H9 (cell line): ENCODE data around the gene CHAF1B. TPM values are rescaled to one million over a fixed set of nuclear protein-coding genes. Genes with fewer than 3 reads are reported as not detected.

Source experiments
- DNase-seq: peaks from one replicate; pipeline ENCODE4 v3.0.0-alpha.2; 2017
- H2AFZ ChIP-seq: one replicate; pipeline ENCODE4 v1.6.1; 2013; ENCODE audit warnings: mild to moderate bottlenecking, low read length, control low read depth, moderate library complexity
- H2AK5ac ChIP-seq: 2 replicates; pipeline ENCODE4 v1.6.1; 2013; ENCODE audit warnings: low read length, control low read depth, mixed read lengths; ENCODE audit not compliant: insufficient read length
- H2BK120ac ChIP-seq: one replicate; pipeline ENCODE4 v1.6.1; 2013; ENCODE audit warnings: low read depth, mild to moderate bottlenecking, low read length, control low read depth, inconsistent platforms; ENCODE audit not compliant: poor library complexity, severe bottlenecking
- H2BK12ac ChIP-seq: 2 replicates; pipeline ENCODE4 v1.6.1; 2013; ENCODE audit warnings: low read length, control low read depth, mixed read lengths, low read depth; ENCODE audit not compliant: insufficient read length
- H2BK15ac ChIP-seq: 2 replicates; pipeline ENCODE4 v1.6.1; 2013; ENCODE audit warnings: low read depth, low read length, control low read depth
- H2BK20ac ChIP-seq: one replicate; pipeline ENCODE4 v1.6.1; 2013; ENCODE audit warnings: low read depth, mild to moderate bottlenecking, low read length, control low read depth, inconsistent platforms; ENCODE audit not compliant: poor library complexity, severe bottlenecking
- H2BK5ac ChIP-seq: 2 replicates; pipeline ENCODE4 v1.6.1; 2013; ENCODE audit warnings: low read length, control low read depth, mixed read lengths; ENCODE audit not compliant: insufficient read length
- H3K14ac ChIP-seq: 2 replicates; pipeline ENCODE4 v1.6.1; 2013; ENCODE audit warnings: low read length, control low read depth; ENCODE audit not compliant: insufficient read depth
- H3K18ac ChIP-seq: 2 replicates; pipeline ENCODE4 v1.6.1; 2013; ENCODE audit warnings: low read depth, mild to moderate bottlenecking, mixed read lengths, low read length, control low read depth; ENCODE audit not compliant: insufficient read length
- H3K23ac ChIP-seq: 2 replicates; pipeline ENCODE4 v1.6.1; 2013; ENCODE audit warnings: low read length, control low read depth, mixed read lengths, low read depth; ENCODE audit not compliant: insufficient read length
- H3K23me2 ChIP-seq: 2 replicates; pipeline ENCODE4 v1.6.1; 2013; ENCODE audit warnings: low read depth, mild to moderate bottlenecking, mixed read lengths, low read length, control low read depth; ENCODE audit not compliant: insufficient read length, poor library complexity, severe bottlenecking
- H3K27ac ChIP-seq: 2 replicates; pipeline ENCODE4 v1.5.1; 2013; ENCODE audit warnings: low read length, control low read depth, mixed read lengths, low read depth; ENCODE audit not compliant: insufficient read length
- H3K27me3 ChIP-seq: 2 replicates; pipeline ENCODE4 v1.6.1; 2013; ENCODE audit warnings: low read length, control low read depth, inconsistent platforms; ENCODE audit not compliant: insufficient read depth
- H3K4ac ChIP-seq: 2 replicates; pipeline ENCODE4 v1.6.1; 2013; ENCODE audit warnings: low read depth, mild to moderate bottlenecking, control low read depth, inconsistent platforms, low read length, moderate library complexity
- H3K4me1 ChIP-seq: 2 replicates; pipeline ENCODE4 v1.6.1; 2013; ENCODE audit warnings: low read length, control low read depth, inconsistent platforms; ENCODE audit not compliant: insufficient read depth
- H3K4me2 ChIP-seq: 2 replicates; pipeline ENCODE4 v1.6.1; 2013; ENCODE audit warnings: low read length, control low read depth, mixed read lengths; ENCODE audit not compliant: insufficient read length, insufficient read depth
- H3K56ac ChIP-seq: 2 replicates; pipeline ENCODE4 v1.6.1; 2013; ENCODE audit warnings: low read depth, mild to moderate bottlenecking, mixed read lengths, low read length, control low read depth; ENCODE audit not compliant: insufficient read length
- H3K79me1 ChIP-seq: 2 replicates; pipeline ENCODE4 v1.6.1; 2013; ENCODE audit warnings: low read depth, mild to moderate bottlenecking, moderate library complexity, low read length, control low read depth, inconsistent platforms; ENCODE audit not compliant: insufficient read depth, poor library complexity, severe bottlenecking
- H3K79me2 ChIP-seq: 2 replicates; pipeline ENCODE4 v1.6.1; 2013; ENCODE audit warnings: low read length, control low read depth, inconsistent platforms; ENCODE audit not compliant: insufficient read depth
- H3K9ac ChIP-seq: 2 replicates; pipeline ENCODE4 v1.6.1; 2013; ENCODE audit warnings: low read length, control low read depth, mixed read lengths; ENCODE audit not compliant: insufficient read length; ENCODE audit errors: extremely low read depth
- H3K9me3 ChIP-seq: one replicate; pipeline ENCODE4 v1.6.1; 2013; ENCODE audit warnings: low read depth, low read length, inconsistent platforms; ENCODE audit not compliant: control insufficient read depth
- H3T11ph ChIP-seq: one replicate; pipeline ENCODE4 v1.6.1; 2013; ENCODE audit warnings: mild to moderate bottlenecking, low read length, control low read depth, inconsistent platforms
- H4K20me1 ChIP-seq: one replicate; pipeline ENCODE4 v1.6.1; 2013; ENCODE audit not compliant: control insufficient read depth, insufficient read length, insufficient read depth
- H4K5ac ChIP-seq: 2 replicates; pipeline ENCODE4 v1.6.1; 2013; ENCODE audit warnings: low read depth, mild to moderate bottlenecking, mixed read lengths, low read length, control low read depth; ENCODE audit not compliant: insufficient read length
- H4K8ac ChIP-seq: replicated peaks from 2 replicates; pipeline ENCODE4 v1.6.1; 2013; ENCODE audit warnings: low read length, control low read depth, mixed read lengths, low read depth; ENCODE audit not compliant: insufficient read length
- H4K91ac ChIP-seq: 2 replicates; pipeline ENCODE4 v1.6.1; 2013; ENCODE audit warnings: low read depth, mild to moderate bottlenecking, moderate library complexity, mixed read lengths, low read length, control low read depth; ENCODE audit not compliant: insufficient read length
- H3K27ac Mint-ChIP-seq, 3 experiments: 2 replicates in 2 of 3; 3 replicates in 1 of 3; pipeline ENCODE4 v1.8.0; 2020 to 2021; ENCODE audit warnings: mixed read lengths in 3 of 3, mild to moderate bottlenecking in 1 of 3, moderate library complexity in 1 of 3
- H3K27me3 Mint-ChIP-seq: 2 replicates; pipeline ENCODE4 v1.8.0; 2021; ENCODE audit warnings: low read depth, mild to moderate bottlenecking, moderate library complexity, mixed read lengths
- H3K36me3 Mint-ChIP-seq, 3 experiments: 2 replicates in 2 of 3; 3 replicates in 1 of 3; pipeline ENCODE4 v1.8.0; 2020 to 2021; ENCODE audit warnings: low read depth in 3 of 3, mixed read lengths in 3 of 3; ENCODE audit not compliant: insufficient read depth in 1 of 3
- H3K4me1 Mint-ChIP-seq, 2 experiments: 2 replicates each; pipeline ENCODE4 v1.8.0; 2020; ENCODE audit warnings: mixed read lengths in 2 of 2
- H3K4me3 Mint-ChIP-seq, 2 experiments: 2 replicates in 1 of 2; 3 replicates in 1 of 2; pipeline ENCODE4 v1.8.0; 2020 to 2021; ENCODE audit warnings: mild to moderate bottlenecking in 2 of 2, mixed read lengths in 2 of 2, moderate library complexity in 1 of 2
- H3K9me3 Mint-ChIP-seq, 2 experiments: 2 replicates in 1 of 2; 3 replicates in 1 of 2; pipeline ENCODE4 v1.8.0; 2020; ENCODE audit warnings: mild to moderate bottlenecking in 2 of 2, mixed read lengths in 2 of 2, moderate library complexity in 1 of 2
- CTCF ChIP-seq: fragments of 200-600 bp; sonication (generic); conservative IDR thresholded peaks from 3 replicates; pipeline ENCODE4 v1.8.0; 2021; ENCODE audit warnings: antibody characterized with exemption, mild to moderate bottlenecking
- WGBS: extraction: QIAGEN DNeasy Blood & Tissue Kit; methylation state at CpG from one replicate; pipeline ENCODE4 v1.1.7; 2013; ENCODE audit warnings: missing lambda C conversion rate, low lambda C conversion rate, mixed read lengths; ENCODE audit not compliant: insufficient read length; ENCODE audit errors: extremely low coverage; 5-methylcytosine and 5-hydroxymethylcytosine counted together
- long read RNA-seq: library from polyadenylated mRNA; unstranded; transcript quantifications from one replicate; pipeline ENCODE4 v2.0.0, GENCODE V29; 2020
- total RNA-seq: library from RNA; stranded (reverse); gene quantifications from 2 replicates; pipeline ENCODE4 v1.2.1, GENCODE V29; 2021

The CHAF1B gene
- 19.3 and 21.7 TPM in 2 replicates for total RNA-seq
- long read RNA-seq, full-length matches to known transcripts: 205 of 260 reads
- long read RNA-seq, partial matches to known transcripts: 13 of 260 reads
- long read RNA-seq, other reads (novel, unspliced or antisense): 42 of 260 reads

DNA sequence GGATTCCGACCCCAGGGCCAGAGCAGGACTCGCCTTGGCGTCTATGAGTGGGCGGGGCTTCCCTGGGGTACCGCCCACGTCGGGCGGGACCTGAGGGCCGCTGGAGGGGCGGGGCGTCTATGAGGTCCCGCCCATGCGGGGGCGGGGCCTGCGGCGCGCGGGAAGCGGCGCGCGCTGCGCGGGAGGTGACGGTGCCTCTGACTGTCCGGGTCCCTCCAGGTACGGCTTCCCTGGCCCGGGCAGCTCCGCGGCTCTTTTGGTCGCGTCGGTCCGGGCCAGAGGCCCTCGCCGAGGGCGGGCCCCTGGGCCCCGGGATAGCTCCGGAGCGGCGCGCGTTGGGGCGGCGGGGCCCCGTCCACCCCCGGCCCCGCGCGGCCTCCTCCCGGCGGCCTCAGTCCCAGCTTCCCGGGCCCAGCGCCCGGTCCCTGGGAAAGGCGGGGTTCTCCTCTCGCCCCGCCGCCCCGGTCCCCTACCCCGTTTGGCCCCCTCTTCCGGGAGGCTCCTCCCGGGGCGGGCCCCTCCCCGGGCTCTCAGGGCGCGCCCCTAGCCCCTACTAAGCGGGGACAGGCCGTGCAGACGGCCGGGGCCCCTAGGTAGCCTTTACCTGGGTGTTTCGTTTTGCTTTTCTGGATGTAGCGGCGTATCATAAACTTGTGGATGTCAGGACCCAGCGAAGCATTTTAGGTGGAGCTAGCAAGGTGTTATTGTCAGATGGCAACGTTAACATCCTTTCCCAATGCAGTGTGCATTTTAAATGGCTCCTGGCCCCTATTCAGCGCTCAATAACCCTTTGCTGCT is at the start of gene CHAF1B:
Gene CHAF1B (plus strand): TSS at position 160 of the 798 bp plus-strand sequence. CDS start 745 bp downstream, outside the sequence.
- no peak within 1 kb of the TSS for H2BK15ac ChIP-seq
- DNase-seq: peak; percentile 83
- no peaks in the 10 kb centered on the region for H3K27me3 Mint-ChIP-seq
- no peak for TF ChIP-seq CTCF
- H2BK20ac ChIP-seq: no peak within 1 kb of the TSS
- H3K4me3 Mint-ChIP-seq: peak within 1 kb of the TSS; percentile 76 to 87
- no peak within 1 kb of the TSS for H3K4ac ChIP-seq
- no peak within 1 kb of the TSS for H4K8ac ChIP-seq
- no peak within 1 kb of the TSS for H3K27ac ChIP-seq
- no peak within 1 kb of the TSS for H3K56ac ChIP-seq
- no peak within 1 kb of the TSS for H2BK5ac ChIP-seq
- no peaks in the 10 kb centered on the region for H3K79me1 ChIP-seq
- no peak within 1 kb of the TSS for H3K18ac ChIP-seq
- peak within 1 kb of the TSS; percentile 37 for H3K9ac ChIP-seq
- no peak within 1 kb of the TSS for H2BK12ac ChIP-seq
- peaks cover 15 to 30% (median 28%) of the 10 kb centered on the region in 3 experiments; a peak in 6 of 7 replicates for H3K36me3 Mint-ChIP-seq
- H3K23ac ChIP-seq: no peak within 1 kb of the TSS
- H3K27ac Mint-ChIP-seq: peak within 1 kb of the TSS in 1 of 3 experiments; percentile 35; a peak in 2 of 7 replicates
- no peak within 1 kb of the TSS for H2AK5ac ChIP-seq
- H3K9me3 Mint-ChIP-seq: no peaks in the 10 kb centered on the region
- H3K79me2 ChIP-seq: no peaks in the 10 kb centered on the region
- no peak within 1 kb of the TSS for H4K91ac ChIP-seq
- H3K9me3 ChIP-seq: no peaks in the 10 kb centered on the region
- no CpG with 5 or more reads among the region's 77 CpGs for WGBS
- no peak within 1 kb of the TSS for H3T11ph ChIP-seq
- H4K20me1 ChIP-seq: no peaks in the 10 kb centered on the region
- H3K4me1 ChIP-seq: no peaks in the 10 kb centered on the region
- H4K5ac ChIP-seq: no peak within 1 kb of the TSS
- H2AFZ ChIP-seq: peak within 1 kb of the TSS; percentile 71
- H3K23me2 ChIP-seq: peaks cover 4% of the 10 kb centered on the region
- H3K4me2 ChIP-seq: peak within 1 kb of the TSS; percentile 75
- no peaks in the 10 kb centered on the region for H3K27me3 ChIP-seq
- peaks cover 14 to 22% of the 10 kb centered on the region in 2 experiments for H3K4me1 Mint-ChIP-seq
- no peak within 1 kb of the TSS; the same call in 1 of the 2 replicates for H3K14ac ChIP-seq
- H2BK120ac ChIP-seq: no peak within 1 kb of the TSS
